RWPE1 (cell line): ENCODE results near the gene PYHIN1.

Source experiments
- CTCF ChIA-PET: fragments of 350-600 bp; sonication (Branson Sonifier 250); formaldehyde crosslinking; extraction: SDS; loops from one replicate; lab custom pipeline; 2021; lab: Yijun Ruan, JAX
- POLR2A ChIA-PET: fragments of 400-600 bp; formaldehyde crosslinking; extraction: SDS; loops from one replicate; lab custom pipeline; 2020; ENCODE audit warnings: antibody characterized with exemption; ENCODE audit not compliant: low non-redundant PET; lab: Yijun Ruan, JAX
- DNase-seq: peaks from one replicate; pipeline ENCODE4 v3.0.0; 2012; ENCODE audit warnings: low spot score
- H3K27ac ChIP-seq: fragments of 450-650 bp; 2 replicates; pipeline ENCODE4 v1.5.1; 2017
- TF ChIP-seq, protein P1 (sequence below): fragments of 450-650 bp; conservative IDR thresholded peaks from 2 replicates; pipeline ENCODE4 v1.5.1; 2017; ENCODE audit warnings: low read depth, mild to moderate bottlenecking

PYHIN1 gene

DNA sequence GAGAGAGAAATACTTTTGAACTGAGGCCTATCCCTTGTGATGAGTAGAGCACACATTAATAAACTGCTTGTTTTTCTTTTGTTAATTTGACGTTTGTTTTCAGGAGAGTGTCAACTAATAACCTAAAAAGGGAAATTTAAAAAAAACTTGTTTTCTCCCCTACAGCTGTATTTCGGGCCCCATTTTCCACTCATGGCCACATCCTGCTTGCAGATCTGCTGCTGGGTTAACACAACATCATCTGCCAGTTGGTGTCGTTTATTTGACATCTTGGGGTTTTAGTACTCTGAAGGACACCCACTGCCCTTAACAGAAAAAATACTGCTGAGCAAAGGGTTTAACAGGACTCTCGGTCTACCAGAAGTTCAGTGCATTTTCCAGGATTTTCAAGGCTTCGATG, 848 bp upstream of the PYHIN1 start:
- H3K27ac ChIP-seq, result no peak overlapping the region
- ChIA-PET CTCF (no interaction called here), POLR2A (no interaction called here)
- TF ChIP-seq, protein P1, sequence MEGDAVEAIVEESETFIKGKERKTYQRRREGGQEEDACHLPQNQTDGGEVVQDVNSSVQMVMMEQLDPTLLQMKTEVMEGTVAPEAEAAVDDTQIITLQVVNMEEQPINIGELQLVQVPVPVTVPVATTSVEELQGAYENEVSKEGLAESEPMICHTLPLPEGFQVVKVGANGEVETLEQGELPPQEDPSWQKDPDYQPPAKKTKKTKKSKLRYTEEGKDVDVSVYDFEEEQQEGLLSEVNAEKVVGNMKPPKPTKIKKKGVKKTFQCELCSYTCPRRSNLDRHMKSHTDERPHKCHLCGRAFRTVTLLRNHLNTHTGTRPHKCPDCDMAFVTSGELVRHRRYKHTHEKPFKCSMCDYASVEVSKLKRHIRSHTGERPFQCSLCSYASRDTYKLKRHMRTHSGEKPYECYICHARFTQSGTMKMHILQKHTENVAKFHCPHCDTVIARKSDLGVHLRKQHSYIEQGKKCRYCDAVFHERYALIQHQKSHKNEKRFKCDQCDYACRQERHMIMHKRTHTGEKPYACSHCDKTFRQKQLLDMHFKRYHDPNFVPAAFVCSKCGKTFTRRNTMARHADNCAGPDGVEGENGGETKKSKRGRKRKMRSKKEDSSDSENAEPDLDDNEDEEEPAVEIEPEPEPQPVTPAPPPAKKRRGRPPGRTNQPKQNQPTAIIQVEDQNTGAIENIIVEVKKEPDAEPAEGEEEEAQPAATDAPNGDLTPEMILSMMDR, result no peak
- DNase-seq, result no peak

DNA sequence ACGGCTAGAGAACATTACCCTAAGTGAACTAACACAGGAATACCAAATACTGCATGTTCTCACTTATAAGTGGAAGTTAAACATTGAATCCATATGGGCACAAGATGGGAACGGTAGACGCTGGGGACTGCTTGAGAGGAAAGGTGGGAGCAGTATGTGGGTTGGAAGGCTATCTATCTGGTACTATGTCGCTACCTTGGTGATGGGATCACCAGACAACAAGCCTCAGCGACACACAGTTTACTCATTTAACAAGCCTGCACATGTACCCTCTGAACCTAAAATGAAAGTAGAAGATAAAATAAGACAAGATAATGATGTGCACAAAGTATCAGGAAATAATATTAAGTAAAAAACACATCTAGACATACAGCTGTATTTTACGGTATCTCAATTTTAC, 819 bp downstream of the PYHIN1 start:
- no peak overlapping the region for H3K27ac ChIP-seq
- POLR2A ChIA-PET, result no interaction called here

DNA sequence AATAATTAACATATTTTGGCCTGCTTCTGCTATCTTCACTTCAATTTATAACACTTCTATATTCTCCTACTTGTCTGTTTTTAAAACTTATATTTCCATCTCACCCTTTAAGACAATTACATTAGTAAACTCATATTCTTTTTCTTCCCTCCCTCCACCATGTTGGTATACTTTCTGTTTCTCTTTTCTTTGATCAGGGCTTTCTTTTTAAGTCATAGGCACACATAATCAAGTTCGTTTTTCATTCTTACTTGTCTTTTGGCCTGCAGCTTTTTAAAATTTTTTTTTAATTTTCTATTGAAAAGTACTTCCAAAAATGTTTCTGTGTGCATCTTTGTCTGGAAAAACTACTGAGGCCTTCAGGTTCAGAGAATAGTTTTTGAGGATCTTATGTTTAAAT, 2.3 kb downstream of the PYHIN1 start:
- ChIA-PET CTCF (no interaction called here), POLR2A (no interaction called here)
- no peak for DNase-seq
- TF ChIP-seq, protein P1, result no peak
- no peak overlapping the region for H3K27ac ChIP-seq

More for the DNA sequence above, 819 bp downstream of the PYHIN1 start:
- CTCF ChIA-PET, result interaction anchor here (0.6 kb wide), 1 partner anchor 34 kb away, joined by 3 read pairs; no protein-coding TSS in a partner anchor
- TF ChIP-seq, protein P1, result no peak
- DNase-seq, result no peak

DNA sequence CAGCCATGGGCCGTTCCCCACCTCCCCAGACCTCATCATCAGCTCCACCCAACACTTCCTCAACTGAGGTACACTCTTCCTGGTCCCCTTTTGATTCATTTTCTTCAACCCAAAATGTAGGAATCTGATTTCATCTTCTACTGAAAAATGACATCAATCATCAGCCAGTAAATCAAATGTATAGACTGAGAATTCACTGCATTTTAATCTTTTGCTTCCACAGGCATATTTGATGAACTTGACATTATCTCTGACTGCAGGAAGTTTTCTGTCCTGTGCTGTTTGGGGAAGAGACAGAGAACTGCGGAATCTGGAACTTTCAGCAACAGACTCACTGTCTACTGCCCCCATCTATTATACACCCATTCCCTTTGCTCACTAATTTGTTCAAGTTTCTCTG, 7.8 kb downstream of the PYHIN1 start:
- no peak for DNase-seq
- POLR2A ChIA-PET, result no interaction called here
- CTCF ChIA-PET, result no interaction called here
- TF ChIP-seq, protein P1, result no peak
- H3K27ac ChIP-seq, result no peak overlapping the region

DNA sequence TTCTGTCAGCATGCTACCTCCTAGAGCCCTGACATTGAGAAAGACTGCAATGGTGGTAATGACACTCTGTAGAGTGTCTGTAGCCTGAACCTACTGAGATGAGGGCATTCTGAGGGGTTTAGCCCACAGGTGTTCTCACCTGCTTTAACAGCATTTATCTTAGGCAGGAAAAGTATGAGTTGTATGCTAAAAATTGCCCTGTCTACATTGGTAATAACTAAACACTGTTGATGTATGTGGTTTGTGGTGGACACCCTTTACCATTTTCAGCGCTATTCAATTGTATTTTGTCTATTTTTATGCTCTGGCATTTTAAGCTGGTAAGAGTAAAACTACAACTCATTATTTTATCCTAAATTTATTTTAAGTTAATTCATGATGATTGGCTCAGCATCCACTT, 10.0 kb downstream of the PYHIN1 start:
- ChIA-PET CTCF (no interaction called here), POLR2A (no interaction called here)
- DNase-seq, result no peak
- no peak overlapping the region for H3K27ac ChIP-seq
- TF ChIP-seq, protein P1, result no peak

DNA sequence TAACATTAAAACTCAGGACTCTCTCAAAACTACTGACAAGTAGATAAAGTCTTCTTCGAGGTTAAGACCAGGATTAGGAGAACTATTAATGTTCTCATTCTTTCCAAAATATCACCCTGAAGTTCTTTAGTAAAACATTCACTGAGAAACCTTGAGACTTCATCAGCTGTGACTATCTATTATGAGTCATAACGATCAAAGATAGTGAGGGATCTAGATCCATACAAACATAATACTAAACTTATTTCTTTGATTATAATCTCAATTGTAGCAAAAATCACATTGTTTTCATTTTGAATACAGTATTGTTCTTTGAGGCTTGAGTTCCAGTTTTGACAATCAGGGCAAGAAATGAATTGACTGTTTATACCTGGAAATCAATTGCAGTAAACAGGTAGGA, 11.1 kb downstream of the PYHIN1 start:
- DNase-seq, result no peak
- POLR2A ChIA-PET, result no interaction called here
- TF ChIP-seq, protein P1, result no peak
- CTCF ChIA-PET, result interaction anchor here (0.8 kb wide), 1 partner anchor 24 kb away, joined by 5 read pairs; no protein-coding TSS in a partner anchor
- H3K27ac ChIP-seq, result no peak overlapping the region

DNA sequence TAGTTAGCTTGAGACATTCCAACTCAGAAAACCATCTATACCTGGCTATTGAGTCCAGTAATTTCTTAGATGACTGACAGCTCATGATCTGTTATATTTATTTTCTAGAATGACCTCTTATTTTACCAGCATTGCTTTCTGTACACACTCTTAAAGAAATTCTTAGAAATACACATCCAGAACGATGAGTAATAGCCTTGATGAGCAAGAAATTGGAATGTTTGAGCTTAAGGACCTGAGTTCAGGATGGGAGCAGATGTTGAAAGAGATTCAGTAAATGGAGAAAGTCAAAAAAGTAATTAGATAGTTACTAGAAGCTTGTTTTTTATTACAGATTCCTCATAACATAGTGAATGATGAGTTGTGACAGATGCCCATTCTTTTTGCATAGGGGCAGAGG, 11.7 kb downstream of the PYHIN1 start:
- peak; percentile 24 for DNase-seq
- POLR2A ChIA-PET, result no interaction called here
- CTCF ChIA-PET, result interaction anchor here (0.8 kb wide), 1 partner anchor 23 kb away, joined by 5 read pairs; no protein-coding TSS in a partner anchor
- no peak overlapping the region for H3K27ac ChIP-seq
- TF ChIP-seq, protein P1, result no peak
